Keratinocyte (primary cell): ENCODE measurements around the gene CD53.

Experiments used
- CTCF ChIP-seq, 3 experiments: IDR thresholded peaks in 1 of 3; conservative IDR thresholded peaks in 1 of 3; optimal IDR thresholded peaks in 1 of 3; 2 replicates in 2 of 3; 3 replicates in 1 of 3; pipeline versions ENCODE3 to v1.5.1; 2011; ENCODE audit warnings: low read length in 3 of 3, mild to moderate bottlenecking in 3 of 3, moderate library complexity in 2 of 3, control low read depth in 1 of 3, inconsistent platforms in 1 of 3; ENCODE audit not compliant: insufficient read depth in 2 of 3; ENCODE audit errors: extremely low read depth in 1 of 3
- EZH2 ChIP-seq: IDR thresholded peaks from one replicate; pipeline ENCODE4 v1.6.1; 2012; ENCODE audit warnings: inconsistent platforms, mild to moderate bottlenecking, low read length, moderate library complexity

- TF ChIP-seq EZH2: no peak
- no peak for TF ChIP-seq CTCF (optimal IDR thresholded peaks at IDR 0.05 in 1 of 3, IDR thresholded peaks at IDR 0.05 in 1 of 3, conservative IDR thresholded peaks at IDR 0.05 in 1 of 3; ENCODE audit: extremely low read depth in 1 of 3, insufficient read depth in 2 of 3, low read length in 3 of 3)
Measured at GRCh38 chr1:110903853-110904500, 31.0 kb downstream of the CD53 start.
